SKM-1 treated with dmso at 0.1 percent for 144 hours (cell line): ENCODE data around the gene RHOF.
"Not testable (repeated sequence)": the region's sequence is repeated elsewhere in the genome, so short reads cannot be mapped to it uniquely, and the experiment has no call there.

Source experiments
- DNase-seq: peaks from one replicate; lab custom pipeline; 2025; ENCODE audit not compliant: unreplicated experiment; lab: John Stamatoyannopoulos, UW

RHOF gene

DNA sequence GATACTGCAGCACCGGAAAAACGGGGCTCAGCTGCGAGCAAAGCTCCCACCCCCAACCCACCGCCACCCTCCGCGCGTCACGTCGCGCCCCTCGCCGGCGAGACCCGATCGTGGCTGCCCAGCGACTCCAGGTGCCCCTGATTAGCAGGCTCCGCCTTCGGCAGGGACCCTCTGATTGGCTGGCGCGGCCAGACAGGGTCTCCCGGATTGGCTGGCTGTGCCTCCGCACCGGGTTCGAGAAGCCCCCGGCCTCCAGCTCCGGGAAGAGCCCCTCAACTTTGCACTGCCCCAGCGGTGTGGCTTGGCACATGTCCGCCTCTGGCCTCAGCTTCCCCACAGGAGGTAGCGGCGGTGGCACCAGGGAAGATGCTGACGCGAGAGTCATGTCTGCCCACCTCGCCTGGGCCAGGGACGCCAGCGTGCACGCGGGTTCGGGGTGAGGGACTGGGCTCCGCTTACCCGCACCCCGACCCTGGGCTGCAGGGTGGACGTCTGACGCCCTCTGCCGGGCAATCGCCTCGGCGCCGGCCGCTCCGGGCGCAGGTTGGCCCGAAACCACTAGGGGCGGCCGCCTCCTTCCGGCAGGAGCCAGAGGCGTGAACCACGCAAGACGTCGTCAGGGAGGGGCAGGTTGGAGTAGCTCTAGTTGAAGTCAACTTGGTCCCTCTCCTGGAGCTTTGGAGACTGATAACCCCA is 498 bp upstream of the RHOF start:
- DNase-seq, result peak; percentile 66

DNA sequence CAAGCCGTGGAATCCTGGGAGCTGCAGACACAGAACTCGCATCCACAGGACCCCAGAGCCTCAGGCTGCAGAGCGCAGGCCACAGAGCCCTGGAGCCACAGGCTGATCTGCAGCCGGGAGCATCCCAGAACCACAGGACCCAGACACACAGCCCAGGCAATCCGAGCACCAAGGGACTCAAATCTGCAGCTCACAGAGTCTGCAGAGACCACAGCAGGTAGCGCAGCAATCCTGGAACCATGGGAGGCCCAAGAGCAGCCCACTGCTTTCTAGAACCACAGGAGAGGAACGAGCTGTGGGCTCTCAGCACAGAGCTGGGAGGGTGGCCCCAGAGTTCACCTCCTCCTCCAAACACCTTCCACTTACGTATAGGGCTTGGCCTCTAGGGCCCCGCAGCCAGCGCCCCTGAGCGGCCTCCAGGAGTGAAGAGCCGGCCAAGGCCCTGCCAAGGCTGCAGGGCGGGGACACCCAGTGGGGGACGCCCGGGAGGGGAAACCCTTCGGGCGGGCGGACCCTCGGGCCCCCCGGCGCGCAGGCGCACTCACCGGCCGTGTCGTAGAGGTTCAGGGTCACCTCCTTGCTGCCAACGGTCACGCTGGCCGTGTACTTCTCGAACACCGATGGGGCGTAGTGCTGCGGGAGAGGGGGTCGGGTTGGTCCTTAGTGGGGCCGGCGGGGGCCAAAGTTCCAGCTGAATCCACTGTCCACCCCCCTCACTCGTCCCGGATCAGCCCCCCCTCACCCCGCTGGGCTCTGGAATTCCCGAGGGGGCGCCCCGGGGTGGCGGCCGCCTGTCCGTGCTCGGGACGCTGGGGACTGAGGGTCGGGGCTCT is 665 bp downstream of the RHOF start:
- no peak for DNase-seq

DNA sequence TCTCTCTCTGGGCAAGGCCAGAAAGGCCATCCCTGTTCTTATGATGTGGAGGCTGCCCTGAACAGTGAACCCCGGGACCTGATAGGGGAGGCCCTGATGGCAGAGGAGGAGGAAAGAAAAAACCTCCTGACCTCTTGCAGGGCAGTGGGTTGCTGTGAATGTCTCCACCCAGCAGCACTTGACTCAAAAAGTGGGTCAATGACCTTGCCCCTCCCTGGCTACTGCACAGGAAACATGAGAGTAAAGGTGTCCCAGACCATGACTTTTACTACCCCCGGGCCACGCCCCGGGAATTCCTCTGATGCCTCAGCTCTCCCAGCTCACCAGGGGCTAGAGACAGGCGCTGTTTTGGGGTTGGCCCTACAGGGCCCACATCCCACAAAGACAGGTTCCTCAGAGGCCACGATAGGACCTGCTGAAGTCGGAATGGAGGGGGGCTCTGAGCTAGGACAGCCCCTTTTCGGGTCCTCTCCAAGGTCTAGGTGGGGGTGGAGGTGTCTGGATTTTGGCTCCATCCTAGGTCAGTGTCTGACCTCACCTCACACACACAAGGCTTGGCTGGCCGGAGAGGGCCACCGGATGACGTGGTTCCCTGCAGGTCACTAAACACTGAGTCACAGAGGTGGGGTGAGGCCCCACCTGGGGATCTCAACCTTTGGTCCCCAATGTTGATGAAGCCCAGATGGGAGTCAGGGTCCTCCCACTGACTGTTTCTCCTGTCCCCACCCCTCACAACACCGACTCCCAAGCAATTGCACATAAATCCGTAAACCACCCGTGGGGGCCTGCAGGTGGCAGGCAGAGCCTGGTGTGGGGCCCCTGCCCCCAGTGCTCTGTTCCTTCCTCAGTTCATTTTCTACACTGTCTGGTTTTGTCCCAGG is 1.6 kb downstream of the RHOF start:
- DNase-seq, result no peak

DNA sequence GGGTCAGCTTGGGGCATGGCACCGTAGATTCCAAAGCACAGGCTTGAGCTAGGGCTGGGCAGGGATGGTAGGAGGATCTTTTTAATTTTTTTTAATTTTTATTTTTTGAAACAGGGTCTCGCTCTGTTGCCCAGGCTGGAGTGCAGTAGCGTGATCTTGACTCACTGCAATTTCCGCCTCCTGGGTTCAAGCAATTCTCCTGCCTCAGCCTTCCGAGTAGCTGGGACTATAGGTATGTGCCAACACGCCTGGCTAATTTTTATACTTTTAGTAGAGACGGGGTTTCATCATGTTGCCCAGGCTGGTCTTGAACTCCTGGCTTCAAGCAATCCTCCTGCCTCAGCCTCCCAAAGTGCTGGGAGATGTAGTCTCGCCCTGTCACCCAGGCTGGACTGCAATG is 2.7 kb downstream of the RHOF start:
- DNase-seq, result not testable (repeated sequence)

DNA sequence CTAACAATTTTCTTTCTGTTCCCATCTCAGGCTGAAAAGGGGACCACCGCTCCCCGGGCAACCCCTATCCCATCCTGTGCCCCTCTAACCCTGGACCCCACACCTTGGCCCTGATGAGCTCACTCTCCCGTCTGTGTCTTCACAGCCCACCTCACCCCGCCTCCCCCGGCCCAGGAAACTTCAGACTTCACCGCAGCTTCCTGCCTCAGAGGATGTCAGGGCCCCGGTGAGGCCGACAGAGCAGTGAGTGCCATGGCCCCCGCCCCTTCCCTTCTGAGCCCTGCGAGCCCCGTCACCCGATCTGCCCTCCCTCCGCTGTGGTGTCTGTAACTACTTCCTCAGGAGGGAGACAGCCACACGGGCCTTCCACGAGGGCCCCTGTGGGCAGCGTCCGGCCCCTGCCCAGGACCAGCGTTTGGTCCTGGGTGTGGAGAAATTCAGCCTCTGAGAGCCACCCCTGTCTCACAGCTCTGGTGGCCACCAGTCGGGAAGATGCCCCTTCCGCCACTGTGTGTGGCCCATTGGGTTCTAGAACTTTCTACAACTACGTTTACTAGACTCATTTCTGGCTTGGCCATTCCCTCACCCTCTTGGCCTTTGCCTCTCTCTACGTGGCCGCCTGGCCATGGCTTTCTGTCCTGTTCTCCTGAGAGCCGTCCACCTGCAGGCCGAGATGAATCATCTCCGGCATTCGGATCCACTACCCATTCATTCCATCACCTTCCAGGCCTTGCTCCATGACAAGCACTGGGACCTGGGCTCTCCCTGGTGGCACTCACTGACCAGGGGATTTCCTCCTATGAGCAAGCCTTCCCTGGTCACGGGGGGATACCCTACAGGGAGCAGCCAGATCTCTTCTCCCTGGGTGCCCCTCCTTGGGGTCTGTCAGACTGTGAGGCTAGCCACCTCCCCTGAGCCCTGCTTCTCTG is 3.4 kb downstream of the RHOF start:
- peak; percentile 74 for DNase-seq

DNA sequence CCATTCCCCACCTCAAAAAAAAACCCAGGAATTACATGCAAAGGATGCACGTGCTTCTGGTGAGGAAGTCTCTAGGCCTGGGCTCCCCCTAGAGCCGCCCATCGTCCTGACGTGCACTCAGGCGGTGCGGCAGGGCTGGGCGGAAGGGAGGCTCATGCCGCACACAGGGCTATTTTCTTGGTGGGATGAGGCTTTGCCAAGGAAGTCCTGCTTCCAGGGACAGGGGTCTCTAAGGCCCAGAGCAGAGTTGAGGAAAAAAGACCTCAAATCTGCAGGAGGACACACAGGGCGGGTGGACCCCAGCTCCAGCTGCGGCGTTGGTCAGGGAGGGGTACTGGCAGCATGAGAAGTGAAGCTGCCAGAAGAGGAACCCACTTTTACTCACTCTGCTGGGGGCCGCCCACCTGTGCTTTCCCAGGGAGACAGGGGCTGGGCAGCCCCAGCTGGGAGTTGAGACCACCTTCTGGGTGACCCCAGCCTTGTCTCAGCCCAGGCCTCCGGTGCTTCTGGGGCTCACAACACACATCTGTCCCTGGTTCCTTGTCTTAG is 4.2 kb downstream of the RHOF start:
- DNase-seq, result no peak

DNA sequence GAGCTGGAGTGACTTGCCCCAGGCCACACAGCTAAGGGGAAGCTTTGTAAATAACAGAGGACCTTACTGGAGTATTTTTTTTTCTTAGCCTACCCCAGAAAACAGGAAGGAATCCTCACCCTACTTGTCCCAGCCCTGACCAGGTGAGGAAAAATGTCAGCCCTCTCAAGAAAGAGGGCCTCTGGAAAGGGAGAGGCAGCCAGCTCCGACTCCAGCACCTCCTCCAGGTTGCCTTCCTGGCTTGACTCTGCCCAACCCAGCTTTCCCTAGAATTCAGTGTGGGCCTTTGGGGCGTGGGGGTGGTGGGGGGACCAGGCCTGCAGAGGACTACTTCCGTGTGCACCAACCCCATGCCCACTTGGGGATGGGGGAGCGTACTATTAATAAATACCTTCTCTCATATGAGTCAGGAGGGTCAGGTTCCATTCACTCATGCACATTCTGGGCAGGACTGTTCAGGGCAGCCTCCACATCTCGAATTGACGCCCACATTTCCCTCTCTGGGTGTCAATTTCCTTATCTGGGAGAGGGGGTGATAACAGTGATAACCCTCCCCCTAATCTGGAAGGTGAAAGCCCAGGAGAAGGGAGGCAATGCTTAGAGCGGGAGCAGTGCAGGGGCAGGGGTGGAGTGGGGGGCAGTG is 5.2 kb downstream of the RHOF start:
- no peak for DNase-seq

DNA sequence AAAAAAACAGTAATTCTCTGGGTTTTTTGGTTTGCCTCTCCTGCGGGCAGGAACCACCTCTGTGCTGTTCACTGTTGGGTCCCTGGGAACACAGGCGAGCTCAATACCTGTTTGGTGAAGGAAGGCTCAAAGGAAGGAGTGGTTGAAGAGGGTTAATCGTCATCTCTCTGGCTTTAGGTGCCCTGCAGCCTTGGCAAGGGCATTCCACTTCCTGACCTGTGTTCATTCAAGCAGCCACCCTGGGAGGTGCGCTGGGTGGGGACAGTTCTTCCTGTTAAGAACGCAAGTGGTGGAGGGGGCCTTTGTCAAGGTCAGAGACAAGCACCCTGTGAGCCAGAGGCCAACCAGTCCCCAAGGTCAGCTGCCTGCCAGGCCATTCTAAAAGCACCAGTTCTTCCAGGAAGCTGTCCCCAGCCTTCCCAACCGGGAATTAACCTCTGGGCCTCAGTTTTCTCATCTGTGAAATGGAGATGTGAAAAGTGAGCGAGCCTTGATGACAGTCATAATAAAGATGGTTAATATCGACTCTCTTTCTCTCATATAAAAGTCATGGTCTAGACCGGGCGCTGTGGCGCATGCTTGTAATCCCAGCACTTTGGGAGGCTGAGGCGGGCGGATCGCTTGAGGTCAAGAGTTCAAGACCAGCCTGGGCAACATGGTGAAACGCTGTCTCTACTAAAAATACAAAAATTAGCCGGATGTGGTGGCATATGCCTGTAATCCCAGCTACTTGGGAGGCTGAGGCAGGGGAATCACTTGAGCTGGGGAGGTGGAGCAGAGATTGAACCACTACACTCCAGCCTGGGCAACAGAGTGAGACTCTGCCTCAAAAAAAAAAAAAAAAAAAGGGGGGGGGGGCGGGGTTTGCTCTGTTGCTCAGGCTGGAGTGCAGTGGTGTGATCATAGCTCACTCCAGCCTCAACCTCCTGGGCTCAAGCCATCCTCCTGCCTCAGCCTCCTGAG is 6.1 kb downstream of the RHOF start:
- no peak for DNase-seq

DNA sequence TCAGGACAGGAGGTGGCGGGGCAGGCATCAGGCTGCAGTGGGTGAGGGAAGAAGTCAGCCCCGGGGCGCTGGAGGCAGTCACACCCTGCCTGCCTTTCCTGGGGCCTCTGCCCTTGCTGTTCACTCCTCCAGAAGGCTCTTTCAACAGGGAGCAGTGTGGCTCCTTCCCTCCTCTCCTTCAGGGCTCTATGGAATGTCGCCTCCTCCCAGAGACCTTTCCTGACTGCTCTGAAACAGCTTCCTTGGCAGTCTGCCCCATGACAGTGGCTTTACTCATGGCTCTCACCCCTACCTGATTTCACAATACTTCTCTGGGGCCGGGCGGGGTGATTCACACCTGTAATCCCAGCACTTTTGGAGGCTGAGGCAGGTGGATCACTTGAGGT is 7.1 kb downstream of the RHOF start:
- no peak for DNase-seq

DNA sequence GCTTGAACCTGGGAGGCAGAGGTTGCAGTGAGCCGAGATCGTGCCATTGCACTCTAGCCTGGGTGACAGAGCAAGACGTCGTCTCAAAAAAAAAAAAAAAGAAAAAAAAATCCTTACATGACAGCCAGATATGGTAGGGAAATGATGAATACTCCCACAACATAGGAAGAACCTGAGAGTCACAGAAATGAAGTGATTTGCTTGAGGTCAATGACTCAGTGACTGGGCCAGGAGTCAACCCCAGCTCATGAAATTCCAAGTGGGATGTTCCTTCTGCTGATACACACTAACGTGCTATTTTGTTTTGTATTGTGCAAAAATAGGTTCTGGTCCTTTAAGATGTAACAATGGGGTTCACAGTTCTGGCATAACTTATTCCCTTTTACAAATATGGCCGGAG is 9.0 kb downstream of the RHOF start:
- no peak for DNase-seq

DNA sequence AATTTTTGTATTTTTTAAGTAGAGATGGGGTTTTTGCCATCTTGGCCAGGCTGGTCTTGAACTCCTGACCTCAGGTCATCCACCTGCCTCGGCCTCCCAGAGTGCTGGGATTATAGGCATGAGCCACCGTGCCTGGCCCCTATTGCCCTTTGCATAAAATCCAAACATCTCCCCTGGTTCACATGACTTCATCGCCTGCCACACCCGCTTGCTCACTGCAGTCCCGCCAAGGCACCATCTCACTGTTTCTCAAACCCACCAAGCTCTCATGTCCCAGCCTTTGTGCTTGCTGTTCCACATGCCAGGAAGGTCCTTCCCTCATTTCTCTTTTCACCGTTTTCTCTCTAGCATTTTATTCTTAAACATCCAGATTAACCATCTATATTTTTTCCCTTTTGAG is 9.7 kb downstream of the RHOF start:
- DNase-seq, result no peak

DNA sequence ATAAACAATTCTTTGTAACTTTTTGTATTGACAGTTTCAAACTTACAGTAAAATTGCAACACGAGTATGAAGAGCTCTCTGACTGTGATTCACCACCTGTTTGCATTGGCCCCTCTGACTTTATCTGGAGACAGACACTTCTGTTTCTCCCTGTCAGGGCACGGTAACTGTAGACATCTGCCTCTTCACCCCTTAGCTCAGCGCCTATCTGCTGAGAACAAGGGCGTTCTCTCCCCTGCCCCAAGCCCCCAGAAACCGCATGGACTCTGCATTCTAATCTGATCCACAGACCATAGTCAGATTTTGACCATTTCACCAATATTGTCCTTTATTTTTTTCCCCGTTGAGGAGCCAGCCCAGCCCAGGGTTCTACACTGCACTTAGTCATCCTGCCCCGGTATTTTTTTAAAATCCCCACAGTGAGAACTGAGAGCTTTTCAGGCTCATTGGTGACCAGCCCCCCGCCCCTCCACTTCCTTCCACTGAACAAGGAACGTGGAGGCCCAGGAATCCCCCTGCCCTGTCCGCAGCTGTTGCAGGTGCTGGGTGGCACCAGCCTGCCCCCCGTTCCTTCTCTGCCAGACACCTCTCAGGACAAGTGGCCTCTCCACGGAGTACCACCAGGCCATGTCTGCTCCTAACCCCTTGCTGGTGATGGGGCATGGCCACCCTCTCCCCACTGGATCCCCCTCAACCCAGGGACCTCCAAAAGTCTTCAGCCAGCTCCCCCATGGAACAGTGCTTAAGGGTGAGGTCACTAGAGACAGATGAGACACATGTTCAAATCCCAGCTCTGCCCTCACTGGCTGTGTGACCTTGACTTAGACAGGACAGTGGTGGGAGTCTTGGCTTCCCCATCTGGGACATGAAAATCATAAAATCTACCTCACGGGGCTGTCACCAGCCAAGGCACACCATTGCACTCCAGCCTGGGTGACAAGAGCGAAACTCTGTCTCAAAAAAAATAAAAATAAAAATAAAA is 11.2 kb downstream of the RHOF start:
- no peak for DNase-seq

DNA sequence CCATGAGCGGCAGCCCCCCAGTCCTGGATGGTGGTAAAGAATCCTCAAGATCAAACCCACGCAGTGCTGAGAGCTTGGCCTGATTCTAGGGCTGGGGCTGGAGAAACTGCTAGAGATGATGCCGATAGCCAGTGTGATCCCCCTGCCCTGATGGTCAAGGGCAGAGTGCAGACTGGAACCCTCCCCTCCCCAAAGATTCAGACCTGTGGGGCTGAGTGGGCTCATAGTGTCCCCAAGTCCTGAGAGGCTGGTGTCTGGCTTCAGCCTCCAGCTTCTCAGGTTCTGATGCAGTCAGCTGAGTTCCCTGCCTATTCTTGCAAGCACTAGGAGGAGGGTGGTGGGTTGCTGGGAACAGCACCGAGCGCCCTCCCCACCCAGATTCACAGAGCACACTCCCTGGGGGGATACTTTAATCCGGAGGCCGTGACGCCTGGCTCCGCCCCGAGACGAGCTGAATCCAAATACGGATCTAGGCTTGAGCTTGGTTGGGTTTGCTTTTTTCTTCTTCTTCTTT is 11.9 kb downstream of the RHOF start:
- DNase-seq, result no peak

DNA sequence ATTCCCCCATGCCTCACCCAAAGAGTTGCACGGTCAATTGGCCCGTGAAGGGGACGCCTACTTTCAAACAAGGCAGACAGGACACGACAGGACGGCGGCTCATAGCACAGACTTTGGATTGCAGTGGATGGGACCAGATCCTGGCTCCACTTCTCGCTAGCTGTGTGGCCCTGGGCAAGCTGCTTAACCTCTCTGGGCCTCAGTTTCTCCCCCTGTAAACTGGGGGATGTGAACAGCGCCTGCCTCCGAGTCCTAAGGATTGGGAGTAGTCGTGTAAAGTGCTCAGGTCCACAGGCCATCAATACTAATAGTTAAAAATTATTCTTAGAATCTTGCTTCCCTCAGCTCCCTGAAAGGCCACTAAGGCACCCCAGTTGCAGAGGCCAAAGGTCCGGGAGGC is 13.1 kb downstream of the RHOF start:
- no peak for DNase-seq

DNA sequence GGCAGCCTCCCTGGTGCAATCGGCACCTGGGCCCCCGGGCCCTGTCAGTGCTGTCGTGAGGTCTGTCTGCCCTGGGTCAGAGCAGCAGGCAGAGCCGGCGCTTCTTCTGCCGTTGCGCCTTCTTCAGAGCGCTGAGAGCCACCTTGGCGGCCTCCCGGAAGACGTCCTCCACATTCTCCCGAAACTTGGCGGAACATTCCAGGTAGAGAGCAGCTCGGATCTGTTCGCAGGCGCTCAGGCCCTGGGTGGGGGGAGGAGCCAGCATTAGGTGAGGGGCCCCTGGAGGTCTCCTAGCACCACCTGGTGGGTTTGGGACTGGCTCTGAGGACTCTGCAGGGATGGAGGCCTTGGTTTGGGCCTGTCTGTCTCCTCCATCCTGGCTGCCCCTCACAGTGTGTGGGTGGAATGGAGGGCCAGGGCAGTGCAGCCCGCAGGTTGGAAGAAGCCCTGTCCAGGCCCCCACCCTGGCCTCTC is 14.0 kb downstream of the RHOF start:
- DNase-seq, result no peak

DNA sequence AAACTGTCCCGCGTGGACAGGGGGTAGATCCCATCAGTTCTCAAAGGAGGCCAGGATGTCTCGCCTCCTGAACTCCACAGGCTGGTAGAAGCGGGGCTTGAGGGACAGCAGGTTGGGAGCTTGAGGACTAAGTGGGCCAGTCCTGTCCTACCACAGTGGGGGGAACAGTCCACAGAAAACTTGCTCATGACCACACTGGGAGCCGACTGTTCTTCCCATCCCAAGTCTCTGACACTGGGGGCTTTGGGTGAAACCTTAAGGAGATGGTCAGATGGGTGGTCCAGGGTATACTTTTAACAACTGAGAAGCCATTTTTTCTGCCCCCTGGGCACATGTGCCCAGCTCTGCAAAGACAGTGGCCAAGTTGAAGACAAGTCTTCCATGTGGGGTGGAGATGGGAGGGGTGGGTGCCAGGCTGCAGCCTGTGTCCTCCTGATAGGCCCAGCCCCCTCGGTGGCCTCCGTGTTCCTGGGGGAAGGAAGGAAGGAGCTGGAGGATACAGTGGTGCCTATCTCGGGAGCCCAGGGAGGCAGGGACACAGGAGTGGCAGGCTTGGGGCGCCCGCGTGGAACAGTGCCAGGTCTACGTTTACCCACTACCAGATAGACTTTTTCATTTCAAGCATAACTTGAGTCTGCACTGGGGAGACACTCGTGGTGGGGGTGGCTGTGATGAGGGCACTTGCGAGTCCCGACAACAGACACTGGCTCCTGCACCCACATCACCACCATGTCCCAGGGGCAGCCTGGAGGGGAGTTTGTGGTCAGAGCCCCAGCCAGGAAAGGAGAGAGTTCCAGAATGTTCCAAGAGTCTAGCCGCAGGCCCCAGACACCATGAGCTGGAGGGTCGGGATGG is 14.7 kb downstream of the RHOF start:
- DNase-seq, result no peak
